Parathyroid adenoma (tissue), 2 donors: Measurements from ENCODE around the gene CEACAM21.

ENCODE experiments used
- H2AFZ ChIP-seq: fragments of 300-600 bp; sonication (generic); one replicate; pipeline ENCODE4 v1.7.0; 2017; ENCODE audit warnings: antibody characterized with exemption, mild to moderate bottlenecking
- H3K27ac ChIP-seq: fragments of 300-600 bp; sonication (generic); one replicate; pipeline ENCODE4 v1.7.0; 2017
- H3K27me3 ChIP-seq: fragments of 300-600 bp; sonication (generic); one replicate; pipeline ENCODE4 v1.7.0; 2017; ENCODE audit warnings: low read length; ENCODE audit not compliant: control insufficient read depth, insufficient read depth
- H3K36me3 ChIP-seq: fragments of 300-600 bp; sonication (generic); one replicate; pipeline ENCODE4 v1.7.0; 2017; ENCODE audit warnings: low read length; ENCODE audit not compliant: control insufficient read depth, insufficient read depth
- H3K4me1 ChIP-seq: fragments of 300-600 bp; sonication (generic); one replicate; pipeline ENCODE4 v1.7.0; 2017; ENCODE audit warnings: control low read depth
- H3K4me2 ChIP-seq: fragments of 300-600 bp; sonication (generic); one replicate; pipeline ENCODE4 v1.7.0; 2017; ENCODE audit warnings: low read length
- H3K4me3 ChIP-seq: fragments of 300-600 bp; sonication (generic); one replicate; pipeline ENCODE4 v1.7.0; 2017; ENCODE audit warnings: low read depth, low read length
- H3K79me2 ChIP-seq: fragments of 300-600 bp; sonication (generic); one replicate; pipeline ENCODE4 v1.7.0; 2017; ENCODE audit warnings: control low read depth
- H3K9ac ChIP-seq: fragments of 300-600 bp; sonication (generic); one replicate; pipeline ENCODE4 v1.7.0; 2017; ENCODE audit warnings: mild to moderate bottlenecking
- H3K9me3 ChIP-seq: fragments of 300-600 bp; sonication (generic); one replicate; pipeline ENCODE4 v1.7.0; 2017; ENCODE audit warnings: low read length; ENCODE audit not compliant: control insufficient read depth
- CTCF ChIP-seq: fragments of 300-600 bp; sonication (generic); IDR thresholded peaks from one replicate; pipeline ENCODE4 v1.7.0; 2017; ENCODE audit warnings: antibody characterized with exemption, mild to moderate bottlenecking
- donor health status: primary hyperparathyroidism.

Gene CEACAM21

GRCh38 chr19:41616792-41617621 lies 41.0 kb downstream of the CEACAM21 start:
- no peak for TF ChIP-seq CTCF
- H3K27ac ChIP-seq = no peak overlapping the region
- no peaks in the 10 kb centered on the region for H3K4me1 ChIP-seq
- no peaks in the 10 kb centered on the region for H3K36me3 ChIP-seq
- no peak overlapping the region for H2AFZ ChIP-seq
- H3K27me3 ChIP-seq = no peaks in the 10 kb centered on the region
- H3K4me2 ChIP-seq = no peak overlapping the region
- H3K9me3 ChIP-seq = no peaks in the 10 kb centered on the region
- no peaks in the 10 kb centered on the region for H3K79me2 ChIP-seq
- H3K4me3 ChIP-seq = no peak overlapping the region
- no peak overlapping the region for H3K9ac ChIP-seq

GRCh38 chr19:41617941-41618730 lies 42.2 kb downstream of the CEACAM21 start:
- no peaks in the 10 kb centered on the region for H3K27me3 ChIP-seq

GRCh38 chr19:41619018-41619556 lies 43.1 kb downstream of the CEACAM21 start:
- H3K9ac ChIP-seq = no peak overlapping the region
- H3K36me3 ChIP-seq = no peaks in the 10 kb centered on the region
- no peaks in the 10 kb centered on the region for H3K4me1 ChIP-seq
- no peak overlapping the region for H2AFZ ChIP-seq
- no peaks in the 10 kb centered on the region for H3K9me3 ChIP-seq
- H3K4me3 ChIP-seq = no peak overlapping the region
- H3K27ac ChIP-seq = no peak overlapping the region
- TF ChIP-seq CTCF = no peak
- no peaks in the 10 kb centered on the region for H3K79me2 ChIP-seq
- H3K4me2 ChIP-seq = no peak overlapping the region
- no peaks in the 10 kb centered on the region for H3K27me3 ChIP-seq

More at GRCh38 chr19:41617941-41618730, 42.2 kb downstream of the CEACAM21 start:
- Histone ChIP-seq H3K79me2 (no peaks in the 10 kb centered on the region), H2AFZ (no peak overlapping the region), H3K9me3 (no peaks in the 10 kb centered on the region), H3K4me3 (no peak overlapping the region), H3K9ac (no peak overlapping the region), H3K4me1 (no peaks in the 10 kb centered on the region), H3K4me2 (no peak overlapping the region), H3K27ac (no peak overlapping the region), H3K36me3 (no peaks in the 10 kb centered on the region)
- TF ChIP-seq CTCF = no peak

GRCh38 chr19:41620171-41620570 lies 44.2 kb downstream of the CEACAM21 start:
- Histone ChIP-seq H3K9ac (no peak overlapping the region), H3K27ac (no peak overlapping the region), H3K4me1 (no peaks in the 10 kb centered on the region), H3K79me2 (no peaks in the 10 kb centered on the region), H3K27me3 (no peaks in the 10 kb centered on the region), H3K4me2 (no peak overlapping the region), H3K36me3 (no peaks in the 10 kb centered on the region), H3K4me3 (no peak overlapping the region), H2AFZ (no peak overlapping the region), H3K9me3 (no peaks in the 10 kb centered on the region)
- no peak for TF ChIP-seq CTCF
